ENCODE measurements around the gene SLC4A3.
"Not testable (repeated sequence)": the region's sequence is repeated elsewhere in the genome, so short reads cannot be mapped to it uniquely, and the experiment has no call there.

Gene SLC4A3

DNA sequence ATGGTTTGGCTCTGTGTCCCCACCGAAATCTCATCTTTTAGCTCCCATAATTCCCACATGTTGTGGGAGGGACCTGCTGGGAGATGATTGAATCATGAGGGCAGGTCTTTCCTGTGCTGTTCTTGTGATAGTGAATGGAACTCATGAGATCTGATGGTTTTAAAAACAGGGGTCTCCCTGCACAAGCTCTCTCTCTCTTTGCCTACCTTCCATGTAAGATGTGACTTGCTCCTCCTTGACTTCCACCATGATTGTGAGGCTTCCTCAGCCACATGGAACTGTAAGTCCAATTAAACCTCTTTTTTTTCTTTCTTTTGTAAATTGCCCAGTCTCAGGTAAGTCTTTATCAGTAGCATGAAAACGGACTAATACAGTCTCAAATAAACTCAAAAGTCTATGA lies 56.0 kb downstream of the SLC4A3 start:
- H3K4me3 ChIP-seq (ENCODE audit: low read depth, low read length); H3K27ac ChIP-seq (ENCODE audit: low read depth, low read length); H3K27me3 ChIP-seq (ENCODE audit: control insufficient read depth, insufficient read depth, low read length); H3K9me3 ChIP-seq (ENCODE audit: control insufficient read depth, insufficient read depth, low read length); H3K36me3 ChIP-seq (ENCODE audit: control insufficient read depth, insufficient read depth, low read length); H3K9ac ChIP-seq (ENCODE audit: low read depth, low read length): not testable (repeated sequence)
- H3K4me1 ChIP-seq (ENCODE audit: control insufficient read depth, insufficient read depth, low read length) = peaks cover 19% of the 10 kb centered on the region

GRCh38 chr2:219684721-219685689 lies 57.6 kb downstream of the SLC4A3 start:
- Histone ChIP-seq H3K27ac (ENCODE audit: low read depth, low read length) (peak overlapping the region; percentile 66), H3K4me1 (ENCODE audit: control insufficient read depth, insufficient read depth, low read length) (peaks cover 25% of the 10 kb centered on the region), H3K4me3 (ENCODE audit: low read depth, low read length) (peak overlapping the region; percentile 5; the same call in 1 of the 2 replicates), H3K36me3 (ENCODE audit: control insufficient read depth, insufficient read depth, low read length) (no peaks in the 10 kb centered on the region), H3K9ac (ENCODE audit: low read depth, low read length) (peak overlapping the region; percentile 46), H3K9me3 (ENCODE audit: control insufficient read depth, insufficient read depth, low read length) (0 out of 2 replicates have a peak, but pooled peaks cover 3% of the 10 kb centered on the region), H3K27me3 (ENCODE audit: control insufficient read depth, insufficient read depth, low read length) (no peaks in the 10 kb centered on the region)

DNA sequence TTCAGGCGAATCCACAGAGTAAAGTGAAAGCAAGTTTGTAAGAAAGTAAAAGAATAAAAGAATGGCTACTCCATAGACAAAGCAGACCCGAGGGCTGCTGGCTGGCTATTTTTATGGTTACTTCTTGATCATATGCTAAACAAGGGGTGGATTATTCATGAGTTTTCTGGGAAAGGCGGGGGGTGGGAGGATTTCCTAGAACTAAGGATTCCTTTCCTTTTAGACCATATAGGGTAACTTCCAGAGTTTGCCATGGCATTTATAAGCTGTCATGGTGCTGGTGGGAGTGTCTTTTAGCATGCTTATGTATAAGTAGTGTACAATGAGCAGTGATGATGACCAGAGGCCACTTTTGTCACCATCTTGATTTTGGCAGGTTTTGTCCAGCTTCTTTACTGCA lies 59.8 kb downstream of the SLC4A3 start:
- peaks cover 30% of the 10 kb centered on the region for H3K4me1 ChIP-seq (ENCODE audit: control insufficient read depth, insufficient read depth, low read length)
- H3K9me3 ChIP-seq (ENCODE audit: control insufficient read depth, insufficient read depth, low read length) = no peaks in the 10 kb centered on the region
- no peak overlapping the region for H3K9ac ChIP-seq (ENCODE audit: low read depth, low read length)
- H3K4me3 ChIP-seq (ENCODE audit: low read depth, low read length) = no peak overlapping the region
- H3K27ac ChIP-seq (ENCODE audit: low read depth, low read length) = no peak overlapping the region
- H3K27me3 ChIP-seq (ENCODE audit: control insufficient read depth, insufficient read depth, low read length) = no peaks in the 10 kb centered on the region
- no peaks in the 10 kb centered on the region for H3K36me3 ChIP-seq (ENCODE audit: control insufficient read depth, insufficient read depth, low read length)

- Histone ChIP-seq H3K9me3 (ENCODE audit: control insufficient read depth, insufficient read depth, low read length) (no peaks in the 10 kb centered on the region), H3K27me3 (ENCODE audit: control insufficient read depth, insufficient read depth, low read length) (no peaks in the 10 kb centered on the region), H3K4me3 (ENCODE audit: low read depth, low read length) (no peak overlapping the region), H3K9ac (ENCODE audit: low read depth, low read length) (no peak overlapping the region), H3K36me3 (ENCODE audit: control insufficient read depth, insufficient read depth, low read length) (no peaks in the 10 kb centered on the region), H3K27ac (ENCODE audit: low read depth, low read length) (no peak overlapping the region), H3K4me1 (ENCODE audit: control insufficient read depth, insufficient read depth, low read length) (peaks cover 30% of the 10 kb centered on the region)
Observed at GRCh38 chr2:219687882-219688559, 60.6 kb downstream of the SLC4A3 start.

- Histone ChIP-seq H3K9ac (ENCODE audit: low read depth, low read length) (no peak overlapping the region), H3K4me3 (ENCODE audit: low read depth, low read length) (no peak overlapping the region), H3K36me3 (ENCODE audit: control insufficient read depth, insufficient read depth, low read length) (no peaks in the 10 kb centered on the region), H3K4me1 (ENCODE audit: control insufficient read depth, insufficient read depth, low read length) (peaks cover 30% of the 10 kb centered on the region), H3K9me3 (ENCODE audit: control insufficient read depth, insufficient read depth, low read length) (no peaks in the 10 kb centered on the region), H3K27ac (ENCODE audit: low read depth, low read length) (no peak overlapping the region), H3K27me3 (ENCODE audit: control insufficient read depth, insufficient read depth, low read length) (no peaks in the 10 kb centered on the region)
Observed at GRCh38 chr2:219688560-219689445, 61.4 kb downstream of the SLC4A3 start.

GRCh38 chr2:219689676-219690628 lies 62.5 kb downstream of the SLC4A3 start:
- Histone ChIP-seq H3K4me3 (ENCODE audit: low read depth, low read length) (no peak overlapping the region), H3K9ac (ENCODE audit: low read depth, low read length) (no peak overlapping the region), H3K4me1 (ENCODE audit: control insufficient read depth, insufficient read depth, low read length) (peaks cover 22% of the 10 kb centered on the region), H3K27ac (ENCODE audit: low read depth, low read length) (no peak overlapping the region), H3K36me3 (ENCODE audit: control insufficient read depth, insufficient read depth, low read length) (no peaks in the 10 kb centered on the region), H3K9me3 (ENCODE audit: control insufficient read depth, insufficient read depth, low read length) (no peaks in the 10 kb centered on the region), H3K27me3 (ENCODE audit: control insufficient read depth, insufficient read depth, low read length) (no peaks in the 10 kb centered on the region)

GRCh38 chr2:219691571-219691970 lies 64.1 kb downstream of the SLC4A3 start:
- Histone ChIP-seq H3K36me3 (ENCODE audit: control insufficient read depth, insufficient read depth, low read length) (no peaks in the 10 kb centered on the region), H3K9me3 (ENCODE audit: control insufficient read depth, insufficient read depth, low read length) (no peaks in the 10 kb centered on the region), H3K9ac (ENCODE audit: low read depth, low read length) (no peak overlapping the region), H3K27me3 (ENCODE audit: control insufficient read depth, insufficient read depth, low read length) (no peaks in the 10 kb centered on the region), H3K27ac (ENCODE audit: low read depth, low read length) (no peak overlapping the region), H3K4me1 (ENCODE audit: control insufficient read depth, insufficient read depth, low read length) (peaks cover 17% of the 10 kb centered on the region; the same call in 1 of the 2 replicates), H3K4me3 (ENCODE audit: low read depth, low read length) (no peak overlapping the region)
